Hepatocyte (in vitro differentiated cells): ENCODE data around the gene HOXC6. TPM values are rescaled to one million over a fixed set of nuclear protein-coding genes. Genes with fewer than 3 reads are reported as not detected.

Experiments used
- DNase-seq: peaks from one replicate; pipeline ENCODE4 v3.0.0-alpha.2; 2016; ENCODE audit warnings: low spot score
- H2AFZ ChIP-seq: fragments of 200-600 bp; sonication (generic); 2 replicates; pipeline ENCODE4 v1.6.0; 2016; ENCODE audit warnings: antibody characterized with exemption, mild to moderate bottlenecking
- H3K27ac ChIP-seq: fragments of 200-600 bp; sonication (generic); 2 replicates; pipeline ENCODE4 v1.5.1; 2016; ENCODE audit warnings: mild to moderate bottlenecking
- H3K27me3 ChIP-seq: fragments of 200-600 bp; sonication (generic); 2 replicates; pipeline ENCODE4 v1.6.1; 2016
- H3K36me3 ChIP-seq: fragments of 200-600 bp; sonication (generic); replicated peaks from 2 replicates; pipeline ENCODE4 v1.5.1; 2016; ENCODE audit warnings: low read depth; ENCODE audit not compliant: insufficient read depth
- H3K4me1 ChIP-seq: fragments of 200-600 bp; sonication (generic); 2 replicates; pipeline ENCODE4 v1.5.1; 2016; ENCODE audit warnings: mild to moderate bottlenecking, moderate library complexity; ENCODE audit not compliant: insufficient read depth
- H3K4me2 ChIP-seq: fragments of 200-600 bp; sonication (generic); 2 replicates; pipeline ENCODE4 v1.6.0; 2016
- H3K4me3 ChIP-seq: fragments of 200-600 bp; sonication (generic); 2 replicates; pipeline ENCODE4 v1.5.1; 2016; ENCODE audit warnings: mild to moderate bottlenecking
- H3K79me2 ChIP-seq: fragments of 200-600 bp; sonication (generic); 2 replicates; pipeline ENCODE4 v1.6.0; 2017; ENCODE audit warnings: mild to moderate bottlenecking
- H3K9me2 ChIP-seq: fragments of 200-600 bp; sonication (generic); replicated peaks from 2 replicates; pipeline ENCODE4 v1.6.0; 2017; ENCODE audit warnings: mild to moderate bottlenecking; ENCODE audit not compliant: insufficient read depth
- H3K9me3 ChIP-seq: fragments of 200-600 bp; sonication (generic); 2 replicates; pipeline ENCODE4 v1.5.1; 2016; ENCODE audit warnings: low read depth, mild to moderate bottlenecking
- H4K20me1 ChIP-seq: fragments of 200-600 bp; sonication (generic); 2 replicates; pipeline ENCODE4 v1.6.0; 2016; ENCODE audit warnings: mild to moderate bottlenecking; ENCODE audit not compliant: insufficient read depth, poor library complexity, severe bottlenecking
- CTCF ChIP-seq: fragments of 200-600 bp; sonication (generic); IDR thresholded peaks from 2 replicates; pipeline ENCODE4 v1.5.1; 2016; ENCODE audit warnings: antibody characterized with exemption, mild to moderate bottlenecking; ENCODE audit not compliant: poor library complexity
- EZH2 ChIP-seq: fragments of 200-600 bp; sonication (generic); IDR thresholded peaks from 2 replicates; pipeline ENCODE4 v1.6.1; 2016; ENCODE audit warnings: antibody characterized with exemption, mild to moderate bottlenecking, borderline replicate concordance
- EZH2phosphoT487 ChIP-seq: fragments of 200-600 bp; sonication (generic); IDR thresholded peaks from one replicate; pipeline ENCODE4 v1.6.1; 2018; ENCODE audit warnings: antibody characterized with exemption, mild to moderate bottlenecking, low read depth, moderate library complexity; ENCODE audit not compliant: unreplicated experiment, severe bottlenecking
- WGBS: methylation state at CpG from one replicate; pipeline ENCODE4 v1.1.6; 2016; ENCODE audit warnings: low lambda C conversion rate; ENCODE audit errors: missing lambda C conversion rate; 5-methylcytosine and 5-hydroxymethylcytosine counted together
- polyA plus RNA-seq: library from polyadenylated mRNA; unstranded; fragments of >200 nt; fragmentation: Nextera tagmentation; extraction: Ambion mirVana; gene quantifications from 2 replicates; pipeline ENCODE4 v1.2.1, GENCODE V29; 2016
- total RNA-seq: library from RNA; depleted of rRNA; stranded (reverse); fragments of >200 nt; gene quantifications from 2 replicates; pipeline ENCODE4 v1.2.3, GENCODE V29; 2014

HOXC6 gene
- total and polyA plus RNA-seq, 2 experiments from 2014 or later = 4.5 to 11.1 TPM

- Histone ChIP-seq H3K4me3 (no peak overlapping the region), H3K36me3 (no peaks in the 10 kb centered on the region), H3K4me1 (peaks cover 53% of the 10 kb centered on the region), H3K4me2 (peak overlapping the region; percentile 68), H4K20me1 (no peaks in the 10 kb centered on the region), H3K27me3 (peaks cover 80% of the 10 kb centered on the region), H3K27ac (peak overlapping the region; percentile 84), H3K79me2 (peaks cover 14% of the 10 kb centered on the region), H3K9me3 (no peaks in the 10 kb centered on the region), H2AFZ (peak overlapping the region; percentile 38), H3K9me2 (no peaks in the 10 kb centered on the region)
- peak; percentile 85 for TF ChIP-seq EZH2
- no peak for TF ChIP-seq CTCF
- no peak for TF ChIP-seq EZH2phosphoT487
- WGBS = 13% methylated on average over 45 of the region's 46 CpGs
- DNase-seq = peak; percentile 74
Observed at GRCh38 chr12:54030889-54031471, 2.7 kb downstream of the HOXC6 start.

- TF ChIP-seq CTCF (no peak), EZH2phosphoT487 (no peak), EZH2 (peak; percentile 14)
- Histone ChIP-seq H3K4me1 (peaks cover 48% of the 10 kb centered on the region), H3K9me3 (no peaks in the 10 kb centered on the region), H3K27ac (peak overlapping the region; percentile 84), H2AFZ (peak overlapping the region; percentile 38), H3K27me3 (peaks cover 79% of the 10 kb centered on the region), H3K36me3 (no peaks in the 10 kb centered on the region), H3K79me2 (peaks cover 11% of the 10 kb centered on the region), H3K9me2 (no peaks in the 10 kb centered on the region), H3K4me2 (peak overlapping the region; percentile 68), H4K20me1 (no peaks in the 10 kb centered on the region), H3K4me3 (no peak overlapping the region)
- DNase-seq = no peak
- WGBS = 47% methylated on average over 16 of the region's 16 CpGs
Observed at GRCh38 chr12:54031480-54031879, 3.2 kb downstream of the HOXC6 start.

GRCh38 chr12:54032086-54032619 is 3.9 kb downstream of the HOXC6 start:
- Histone ChIP-seq H3K79me2 (peaks cover 6% of the 10 kb centered on the region), H3K27me3 (peaks cover 80% of the 10 kb centered on the region), H3K27ac (no peak overlapping the region), H3K4me2 (no peak overlapping the region), H2AFZ (no peak overlapping the region), H4K20me1 (no peaks in the 10 kb centered on the region), H3K9me3 (no peaks in the 10 kb centered on the region), H3K36me3 (no peaks in the 10 kb centered on the region), H3K9me2 (no peaks in the 10 kb centered on the region), H3K4me1 (peaks cover 42% of the 10 kb centered on the region), H3K4me3 (no peak overlapping the region)
- no peak for DNase-seq
- TF ChIP-seq CTCF = no peak
- WGBS = 47% methylated on average over 6 of the region's 6 CpGs
